Measurements from ENCODE around the gene NBAS.

The NBAS gene

GRCh38 chr2:15178946-15179345 lies 382.2 kb downstream of the NBAS start:
- Mint-ChIP-seq H3K36me3 (ENCODE audit: low read depth) (peaks cover 15% of the 10 kb centered on the region), H3K9me3 (no peaks in the 10 kb centered on the region), H3K27me3 (ENCODE audit: low read depth) (peaks cover 16% of the 10 kb centered on the region), H3K4me1 (ENCODE audit: low read depth) (peaks cover 31% of the 10 kb centered on the region), H3K4me3 (no peak overlapping the region), H3K27ac (no peak overlapping the region)
- DNase-seq (ENCODE audit: low spot score) = no peak

- Mint-ChIP-seq H3K4me3 (peak overlapping the region; percentile 52), H3K36me3 (ENCODE audit: low read depth) (peaks cover 20% of the 10 kb centered on the region), H3K27me3 (ENCODE audit: low read depth) (peaks cover 16% of the 10 kb centered on the region), H3K4me1 (ENCODE audit: low read depth) (peaks cover 36% of the 10 kb centered on the region), H3K27ac (peak overlapping the region; percentile 34), H3K9me3 (no peaks in the 10 kb centered on the region)
- DNase-seq (ENCODE audit: low spot score) = peak; percentile 85
Observed at GRCh38 chr2:15177103-15177502, 384.0 kb downstream of the NBAS start.

DNA sequence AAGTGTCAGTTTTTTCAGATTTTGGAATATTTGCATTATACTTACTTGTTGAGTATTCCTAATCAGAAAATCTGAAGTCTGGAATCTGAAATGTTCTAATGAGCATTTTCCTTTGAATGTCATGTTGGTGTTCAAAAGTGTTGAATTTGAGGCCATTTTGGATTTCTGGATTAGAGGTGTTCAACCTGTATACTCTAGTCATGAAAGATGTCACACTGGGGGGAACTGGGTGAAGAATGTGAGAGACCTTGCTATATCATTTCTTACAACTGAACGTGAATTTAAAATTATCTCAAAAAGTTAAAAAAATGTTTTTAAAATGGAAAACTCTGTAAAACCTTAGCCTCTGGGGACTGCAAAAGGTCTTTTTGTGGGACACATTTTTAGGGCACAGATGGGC lies 384.5 kb downstream of the NBAS start:
- no peaks in the 10 kb centered on the region for H3K9me3 Mint-ChIP-seq
- no peak for DNase-seq (ENCODE audit: low spot score)
- peaks cover 36% of the 10 kb centered on the region for H3K4me1 Mint-ChIP-seq (ENCODE audit: low read depth)
- peaks cover 16% of the 10 kb centered on the region for H3K27me3 Mint-ChIP-seq (ENCODE audit: low read depth)
- peaks cover 20% of the 10 kb centered on the region for H3K36me3 Mint-ChIP-seq (ENCODE audit: low read depth)
- H3K4me3 Mint-ChIP-seq = peak overlapping the region; percentile 52
- H3K27ac Mint-ChIP-seq = peak overlapping the region; percentile 34

DNA sequence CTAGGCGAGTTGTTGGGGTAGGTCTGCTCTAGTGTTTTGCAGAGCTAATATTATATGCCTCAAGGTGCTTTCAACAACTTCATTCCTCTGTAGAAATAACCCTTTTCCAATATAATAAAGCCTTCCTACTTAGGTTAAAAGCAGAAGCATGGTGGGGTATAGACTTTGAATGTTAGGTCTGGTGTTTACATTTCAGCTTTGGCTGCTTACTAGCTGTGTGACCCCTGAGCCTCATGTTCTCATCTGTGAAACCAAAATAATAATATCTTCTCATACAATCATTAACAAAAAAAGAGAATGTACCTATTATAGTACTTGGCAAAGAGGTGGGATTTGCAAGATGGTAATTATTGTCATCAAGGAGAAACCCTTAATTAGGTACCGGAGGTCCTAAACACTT lies 386.6 kb downstream of the NBAS start:
- peaks cover 17% of the 10 kb centered on the region for H3K36me3 Mint-ChIP-seq (ENCODE audit: low read depth)
- H3K4me3 Mint-ChIP-seq = no peak overlapping the region
- H3K27me3 Mint-ChIP-seq (ENCODE audit: low read depth) = peaks cover 8% of the 10 kb centered on the region
- DNase-seq (ENCODE audit: low spot score) = no peak
- peaks cover 36% of the 10 kb centered on the region for H3K4me1 Mint-ChIP-seq (ENCODE audit: low read depth)
- no peak overlapping the region for H3K27ac Mint-ChIP-seq
- H3K9me3 Mint-ChIP-seq = no peaks in the 10 kb centered on the region

- Mint-ChIP-seq H3K36me3 (ENCODE audit: low read depth) (peaks cover 16% of the 10 kb centered on the region), H3K4me1 (ENCODE audit: low read depth) (peaks cover 33% of the 10 kb centered on the region), H3K27ac (no peak overlapping the region), H3K9me3 (no peaks in the 10 kb centered on the region), H3K27me3 (ENCODE audit: low read depth) (peaks cover 4% of the 10 kb centered on the region), H3K4me3 (no peak overlapping the region)
- peak; percentile 30 for DNase-seq (ENCODE audit: low spot score)
Observed at GRCh38 chr2:15173501-15173900, 387.6 kb downstream of the NBAS start.

DNA sequence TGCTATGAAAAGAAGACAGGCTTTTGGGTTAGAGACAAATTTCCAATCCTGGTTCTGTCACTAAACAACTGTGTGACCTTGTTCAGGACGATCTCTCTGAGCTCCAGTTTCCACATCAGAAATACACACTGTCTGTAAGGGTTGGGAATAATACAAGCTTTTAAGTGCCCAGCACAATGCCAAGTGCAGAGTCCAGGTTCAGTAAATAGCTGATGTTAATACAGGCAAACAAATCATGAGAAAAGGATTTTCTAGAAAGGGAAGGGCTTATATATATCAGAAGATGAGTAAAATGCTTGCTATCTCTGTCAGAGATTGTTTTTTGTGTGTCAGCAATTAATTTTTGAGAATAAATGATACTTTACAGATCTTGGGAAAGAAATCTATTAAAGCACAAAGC lies 388.3 kb downstream of the NBAS start:
- Mint-ChIP-seq H3K9me3 (no peaks in the 10 kb centered on the region), H3K4me3 (no peak overlapping the region), H3K27ac (no peak overlapping the region), H3K27me3 (ENCODE audit: low read depth) (peaks cover 2% of the 10 kb centered on the region), H3K4me1 (ENCODE audit: low read depth) (peaks cover 28% of the 10 kb centered on the region), H3K36me3 (ENCODE audit: low read depth) (peaks cover 12% of the 10 kb centered on the region)
- no peak for DNase-seq (ENCODE audit: low spot score)

DNA sequence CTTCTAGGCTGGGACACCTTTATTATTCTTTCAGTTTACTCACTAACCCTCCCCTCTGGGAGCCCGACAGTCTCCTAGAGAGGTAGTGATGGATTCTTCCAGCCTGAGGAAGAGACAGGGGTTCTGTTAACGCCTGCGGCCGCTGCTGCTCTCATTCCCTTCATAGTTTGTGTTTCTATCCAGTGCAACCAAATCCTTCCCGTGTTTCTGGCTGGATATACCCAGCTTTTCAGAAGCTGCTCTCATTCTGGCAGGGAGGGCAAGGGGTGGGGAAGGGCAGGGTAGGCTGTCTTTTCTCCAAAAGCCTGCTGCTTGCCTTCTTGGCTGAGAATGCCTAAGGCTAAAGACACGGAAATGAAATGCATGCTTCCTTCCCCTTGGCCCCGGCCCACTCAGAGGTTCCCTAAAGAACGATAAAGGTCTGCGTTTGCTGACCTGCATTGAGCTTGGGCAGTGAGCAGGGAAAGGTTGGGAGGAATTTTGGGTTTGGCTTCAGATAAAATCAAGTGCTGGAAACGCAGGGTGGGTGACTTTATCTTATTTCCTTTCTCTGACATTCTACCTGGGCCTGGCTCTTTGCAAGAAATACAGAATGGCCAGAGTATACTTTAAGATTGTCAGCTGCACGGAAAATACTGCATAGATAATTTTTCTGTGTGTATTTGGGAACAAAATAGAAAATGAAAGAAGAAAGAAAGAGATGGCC lies 390.9 kb downstream of the NBAS start:
- peaks cover 9% of the 10 kb centered on the region for H3K36me3 Mint-ChIP-seq (ENCODE audit: low read depth)
- H3K27me3 Mint-ChIP-seq (ENCODE audit: low read depth) = peaks cover 2% of the 10 kb centered on the region
- no peak overlapping the region for H3K27ac Mint-ChIP-seq
- no peak for DNase-seq (ENCODE audit: low spot score)
- no peaks in the 10 kb centered on the region for H3K9me3 Mint-ChIP-seq
- peaks cover 5% of the 10 kb centered on the region for H3K4me1 Mint-ChIP-seq (ENCODE audit: low read depth)
- no peak overlapping the region for H3K4me3 Mint-ChIP-seq

GRCh38 chr2:15169326-15170069 lies 391.6 kb downstream of the NBAS start:
- H3K27me3 Mint-ChIP-seq (ENCODE audit: low read depth) = no peaks in the 10 kb centered on the region

DNA sequence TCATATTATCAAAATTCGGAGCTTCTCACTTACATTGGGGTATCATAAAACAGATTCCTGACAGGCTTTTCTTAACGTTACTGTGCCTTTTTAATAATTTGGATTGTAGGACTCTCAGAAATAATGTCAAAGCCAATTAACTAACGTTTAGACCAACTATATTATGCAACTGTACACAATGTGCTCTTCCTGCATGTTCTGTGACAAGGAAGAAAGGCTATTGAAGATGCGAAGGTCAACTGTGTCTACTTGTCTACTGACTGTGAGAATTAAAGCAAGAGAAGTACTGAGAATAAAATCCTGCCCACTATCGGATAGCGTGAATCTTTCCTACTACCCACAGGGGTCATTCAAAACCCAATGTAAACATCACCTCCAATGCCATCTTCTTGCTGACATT lies 393.0 kb downstream of the NBAS start:
- no peak for DNase-seq (ENCODE audit: low spot score)
- Mint-ChIP-seq H3K27me3 (ENCODE audit: low read depth) (no peaks in the 10 kb centered on the region), H3K4me1 (ENCODE audit: low read depth) (no peaks in the 10 kb centered on the region), H3K36me3 (ENCODE audit: low read depth) (peaks cover 4% of the 10 kb centered on the region), H3K27ac (no peak overlapping the region), H3K4me3 (no peak overlapping the region), H3K9me3 (no peaks in the 10 kb centered on the region)

More at GRCh38 chr2:15169326-15170069, 391.6 kb downstream of the NBAS start:
- Mint-ChIP-seq H3K4me3 (no peak overlapping the region), H3K36me3 (ENCODE audit: low read depth) (peaks cover 9% of the 10 kb centered on the region), H3K9me3 (no peaks in the 10 kb centered on the region), H3K27ac (no peak overlapping the region), H3K4me1 (ENCODE audit: low read depth) (peaks cover 5% of the 10 kb centered on the region)
- no peak for DNase-seq (ENCODE audit: low spot score)

GRCh38 chr2:15166878-15167277 lies 394.3 kb downstream of the NBAS start:
- Mint-ChIP-seq H3K4me3 (no peak overlapping the region), H3K36me3 (ENCODE audit: low read depth) (peaks cover 4% of the 10 kb centered on the region), H3K9me3 (no peaks in the 10 kb centered on the region), H3K27ac (no peak overlapping the region), H3K4me1 (ENCODE audit: low read depth) (no peaks in the 10 kb centered on the region), H3K27me3 (ENCODE audit: low read depth) (peaks cover 7% of the 10 kb centered on the region)
- DNase-seq (ENCODE audit: low spot score) = no peak

DNA sequence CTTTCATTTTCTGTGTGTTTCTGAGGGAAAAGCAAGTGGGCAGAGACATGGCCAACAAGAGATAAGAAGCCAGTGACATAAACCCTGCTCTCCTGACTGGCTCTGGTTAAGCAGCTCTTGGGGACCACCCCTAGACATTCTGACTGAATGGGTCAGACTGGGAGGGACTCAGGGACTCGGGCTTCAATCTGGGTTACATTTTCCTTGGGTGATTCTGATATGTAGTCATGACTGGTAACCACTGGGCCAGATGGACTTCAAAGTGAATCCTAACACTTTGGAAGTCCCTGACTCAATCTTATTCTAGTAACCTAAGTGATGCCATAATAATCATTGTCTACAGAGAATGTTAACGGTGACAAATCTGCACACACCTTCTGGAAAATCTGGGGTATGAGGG lies 397.8 kb downstream of the NBAS start:
- Mint-ChIP-seq H3K36me3 (ENCODE audit: low read depth) (peaks cover 4% of the 10 kb centered on the region), H3K4me1 (ENCODE audit: low read depth) (no peaks in the 10 kb centered on the region), H3K4me3 (no peak overlapping the region), H3K27ac (no peak overlapping the region), H3K9me3 (no peaks in the 10 kb centered on the region), H3K27me3 (ENCODE audit: low read depth) (peaks cover 20% of the 10 kb centered on the region)
- no peak for DNase-seq (ENCODE audit: low spot score)

DNA sequence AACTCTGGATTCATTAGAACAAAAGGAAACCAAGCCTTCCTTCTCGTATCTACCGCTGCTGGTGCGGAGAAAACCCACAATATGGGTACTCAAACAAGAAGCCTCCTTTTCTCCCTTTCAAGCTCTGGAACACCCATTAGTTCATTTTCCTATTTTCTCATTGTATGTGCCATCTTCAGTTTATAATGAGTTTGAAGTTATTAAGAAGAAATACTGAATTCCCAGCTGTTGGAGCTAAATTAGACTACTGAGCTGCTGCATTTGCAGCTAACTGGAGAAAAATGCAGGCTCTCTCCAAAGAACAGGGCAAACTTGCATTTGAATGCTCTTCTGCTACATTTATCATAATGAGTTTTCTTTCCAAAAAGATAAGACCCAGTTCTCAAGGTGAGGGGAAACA lies 398.5 kb downstream of the NBAS start:
- Mint-ChIP-seq H3K27ac (no peak overlapping the region), H3K4me1 (ENCODE audit: low read depth) (no peaks in the 10 kb centered on the region), H3K36me3 (ENCODE audit: low read depth) (peaks cover 4% of the 10 kb centered on the region)

GRCh38 chr2:15160201-15160991 lies 400.7 kb downstream of the NBAS start:
- H3K36me3 Mint-ChIP-seq (ENCODE audit: low read depth) = no peaks in the 10 kb centered on the region
- H3K4me1 Mint-ChIP-seq (ENCODE audit: low read depth) = peaks cover 1% of the 10 kb centered on the region
- H3K27ac Mint-ChIP-seq = no peak overlapping the region
- no peak overlapping the region for H3K4me3 Mint-ChIP-seq
- no peaks in the 10 kb centered on the region for H3K9me3 Mint-ChIP-seq
- DNase-seq (ENCODE audit: low spot score) = no peak
- peaks cover 23% of the 10 kb centered on the region for H3K27me3 Mint-ChIP-seq (ENCODE audit: low read depth)

More for the DNA sequence above, 398.5 kb downstream of the NBAS start:
- H3K9me3 Mint-ChIP-seq = no peaks in the 10 kb centered on the region
- H3K27me3 Mint-ChIP-seq (ENCODE audit: low read depth) = peaks cover 20% of the 10 kb centered on the region
- DNase-seq (ENCODE audit: low spot score) = no peak
- H3K4me3 Mint-ChIP-seq = no peak overlapping the region

GRCh38 chr2:15159751-15160177 lies 401.4 kb downstream of the NBAS start:
- no peak for DNase-seq (ENCODE audit: low spot score)
- peaks cover 1% of the 10 kb centered on the region for H3K4me1 Mint-ChIP-seq (ENCODE audit: low read depth)
- no peak overlapping the region for H3K27ac Mint-ChIP-seq
- no peak overlapping the region for H3K4me3 Mint-ChIP-seq
- H3K36me3 Mint-ChIP-seq (ENCODE audit: low read depth) = no peaks in the 10 kb centered on the region
- peaks cover 27% of the 10 kb centered on the region for H3K27me3 Mint-ChIP-seq (ENCODE audit: low read depth)
- H3K9me3 Mint-ChIP-seq = no peaks in the 10 kb centered on the region

All from T-helper 2 cell treated with Interferon-gamma antibody and Interleukin-4, amounts not matched to agents 5 μg/mL and 100 μg/mL, for 36 hours (primary cell).